ENCODE measurements around the gene GINS2.

Gene GINS2

DNA sequence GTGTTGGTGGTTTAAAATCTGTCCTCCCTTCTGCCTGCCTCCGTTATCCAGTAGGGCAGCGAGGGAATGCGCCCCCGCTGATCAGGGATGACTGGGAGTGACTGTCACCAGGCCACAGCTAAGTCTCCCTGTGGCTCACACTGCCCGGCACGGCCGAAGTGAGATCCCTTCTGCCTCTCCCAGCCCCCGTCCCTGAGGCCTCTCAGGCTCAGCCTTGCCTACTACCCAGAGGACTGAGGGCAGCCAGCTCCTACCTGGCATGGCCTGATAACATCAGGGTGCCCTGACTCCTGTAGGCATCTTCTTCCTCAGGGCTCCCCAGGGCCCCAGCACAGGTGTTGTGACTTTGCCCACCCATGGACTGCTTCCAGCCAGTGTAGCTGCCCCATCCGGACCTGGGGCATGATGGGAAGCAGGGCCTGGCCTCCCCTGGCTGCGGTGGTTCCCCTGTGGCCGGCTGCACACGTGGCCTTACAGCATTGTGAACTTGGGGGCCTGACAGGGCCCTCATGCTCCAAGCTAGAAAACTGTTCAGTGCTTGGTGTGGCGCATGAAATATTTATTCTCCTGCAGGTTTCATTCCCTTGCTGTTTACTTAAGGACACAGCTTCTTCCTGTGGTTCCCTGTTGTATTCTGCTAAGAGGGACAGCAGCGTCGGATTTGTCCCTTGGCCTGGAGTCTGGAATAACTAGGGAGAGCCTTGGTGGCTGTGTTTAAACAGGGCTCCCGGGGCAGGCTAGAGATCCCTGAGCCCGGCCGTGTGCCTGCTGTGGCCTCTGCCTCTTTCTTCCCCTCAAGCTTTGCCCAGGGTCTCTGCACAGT lies 30.0 kb downstream of the GINS2 start:
- peaks cover 6% of the 10 kb centered on the region for H3K4me1 Mint-ChIP-seq
- ATAC-seq (no peak), DNase-seq (no peak)
- no peak overlapping the region for H3K27ac Mint-ChIP-seq
- H3K27me3 Mint-ChIP-seq: no peaks in the 10 kb centered on the region
- H3K4me3 Mint-ChIP-seq: no peak overlapping the region
- no peaks in the 10 kb centered on the region for H3K9me3 Mint-ChIP-seq

DNA sequence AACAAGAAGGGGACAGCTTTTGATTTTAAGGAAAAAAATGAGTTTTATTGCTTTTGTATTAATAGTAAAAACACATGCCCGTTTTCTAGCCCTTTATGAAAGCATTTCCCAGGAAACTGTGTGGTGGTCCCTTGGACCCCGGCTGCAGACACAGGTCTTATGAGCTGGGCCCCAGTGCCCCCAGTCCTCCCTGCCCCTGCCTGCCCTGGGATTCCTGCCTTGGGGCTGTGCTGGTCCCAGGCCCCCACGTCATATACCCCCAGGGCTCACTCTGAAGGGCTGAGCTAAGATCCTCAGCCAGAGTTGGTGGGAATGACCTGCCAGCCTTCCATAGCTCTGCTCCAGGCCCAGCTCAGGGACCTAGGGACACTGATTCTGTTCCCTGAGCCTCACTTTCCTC lies 30.8 kb downstream of the GINS2 start:
- Mint-ChIP-seq H3K27ac (peak overlapping the region in 1 of 2 donors; percentile 19), H3K9me3 (no peaks in the 10 kb centered on the region), H3K4me3 (no peak overlapping the region), H3K27me3 (no peaks in the 10 kb centered on the region), H3K4me1 (peaks cover 6% of the 10 kb centered on the region)
- DNase-seq (no peak), ATAC-seq (no peak)

DNA sequence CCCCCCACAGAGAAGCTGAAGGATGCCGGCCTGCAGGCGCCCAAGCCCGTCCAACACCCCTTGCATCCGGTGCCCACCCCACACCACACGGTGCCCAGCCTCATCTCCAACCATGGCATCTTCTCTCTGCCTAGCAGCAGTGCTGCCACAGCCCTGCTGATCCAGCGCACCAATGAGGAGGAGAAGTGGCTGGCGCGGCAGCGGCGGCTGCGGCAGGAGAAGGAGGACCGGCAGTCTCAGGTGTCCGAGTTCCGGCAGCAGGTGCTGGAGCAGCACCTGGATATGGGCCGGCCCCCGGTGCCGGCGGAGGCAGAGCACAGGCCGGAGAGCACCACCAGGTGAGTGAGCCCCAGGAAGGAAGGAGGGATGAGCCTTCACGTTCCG lies 31.5 kb downstream of the GINS2 start:
- H3K27me3 Mint-ChIP-seq: no peaks in the 10 kb centered on the region
- H3K27ac Mint-ChIP-seq: no peak overlapping the region
- ATAC-seq (no peak), DNase-seq (no peak)
- peak overlapping the region in 1 of 2 donors; percentile 29 for H3K4me3 Mint-ChIP-seq
- no peaks in the 10 kb centered on the region for H3K9me3 Mint-ChIP-seq
- peaks cover 12% of the 10 kb centered on the region for H3K4me1 Mint-ChIP-seq

DNA sequence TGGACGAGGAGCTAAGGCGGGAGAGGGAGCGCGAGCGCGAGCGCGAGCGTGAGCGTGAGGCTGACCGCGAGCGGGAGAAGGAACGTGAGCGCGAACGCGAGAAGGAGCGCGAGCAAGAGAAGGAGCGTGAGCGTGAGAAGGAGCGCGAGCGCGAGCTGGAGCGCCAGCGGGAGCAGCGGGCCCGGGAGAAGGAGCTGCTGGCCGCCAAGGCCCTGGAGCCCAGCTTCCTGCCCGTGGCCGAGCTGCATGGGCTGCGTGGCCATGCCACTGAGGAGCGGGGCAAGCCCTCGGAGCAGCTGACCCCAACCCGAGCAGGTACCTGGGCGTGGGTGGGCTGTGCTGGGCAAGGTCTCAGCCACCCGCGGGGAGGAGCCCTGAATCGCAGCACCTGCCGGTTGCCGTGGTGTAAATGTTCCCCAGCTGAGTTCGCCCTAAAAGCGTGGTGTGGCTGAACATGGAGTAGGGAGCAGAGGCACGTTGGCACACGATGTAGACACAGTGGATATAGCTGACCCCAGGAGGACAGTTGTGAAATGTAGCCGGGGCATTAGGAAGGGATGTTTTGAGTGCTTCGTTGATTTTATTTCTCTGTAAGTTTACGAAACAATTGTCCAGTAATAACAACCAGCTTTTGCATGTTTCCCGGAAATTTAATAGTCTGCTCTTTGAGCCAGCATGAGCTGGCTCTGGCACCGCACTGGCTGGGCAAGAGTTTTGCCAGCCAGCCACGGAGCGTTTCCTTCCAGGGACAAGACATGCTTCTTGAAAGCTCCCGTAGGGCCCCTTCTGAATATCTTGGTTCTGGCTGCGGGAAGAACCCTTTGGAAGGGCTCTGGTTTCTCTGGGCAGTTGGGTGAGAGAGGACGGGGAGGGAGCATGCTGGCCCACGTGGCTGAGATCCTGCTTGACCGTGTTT lies 32.1 kb downstream of the GINS2 start:
- H3K27me3 Mint-ChIP-seq: no peaks in the 10 kb centered on the region
- H3K4me3 Mint-ChIP-seq: no peak overlapping the region
- H3K4me1 Mint-ChIP-seq: peaks cover 17% of the 10 kb centered on the region
- no peak for DNase-seq
- H3K9me3 Mint-ChIP-seq: no peaks in the 10 kb centered on the region
- no peak for ATAC-seq
- peak overlapping the region in 1 of 2 donors; percentile 92 for H3K27ac Mint-ChIP-seq

DNA sequence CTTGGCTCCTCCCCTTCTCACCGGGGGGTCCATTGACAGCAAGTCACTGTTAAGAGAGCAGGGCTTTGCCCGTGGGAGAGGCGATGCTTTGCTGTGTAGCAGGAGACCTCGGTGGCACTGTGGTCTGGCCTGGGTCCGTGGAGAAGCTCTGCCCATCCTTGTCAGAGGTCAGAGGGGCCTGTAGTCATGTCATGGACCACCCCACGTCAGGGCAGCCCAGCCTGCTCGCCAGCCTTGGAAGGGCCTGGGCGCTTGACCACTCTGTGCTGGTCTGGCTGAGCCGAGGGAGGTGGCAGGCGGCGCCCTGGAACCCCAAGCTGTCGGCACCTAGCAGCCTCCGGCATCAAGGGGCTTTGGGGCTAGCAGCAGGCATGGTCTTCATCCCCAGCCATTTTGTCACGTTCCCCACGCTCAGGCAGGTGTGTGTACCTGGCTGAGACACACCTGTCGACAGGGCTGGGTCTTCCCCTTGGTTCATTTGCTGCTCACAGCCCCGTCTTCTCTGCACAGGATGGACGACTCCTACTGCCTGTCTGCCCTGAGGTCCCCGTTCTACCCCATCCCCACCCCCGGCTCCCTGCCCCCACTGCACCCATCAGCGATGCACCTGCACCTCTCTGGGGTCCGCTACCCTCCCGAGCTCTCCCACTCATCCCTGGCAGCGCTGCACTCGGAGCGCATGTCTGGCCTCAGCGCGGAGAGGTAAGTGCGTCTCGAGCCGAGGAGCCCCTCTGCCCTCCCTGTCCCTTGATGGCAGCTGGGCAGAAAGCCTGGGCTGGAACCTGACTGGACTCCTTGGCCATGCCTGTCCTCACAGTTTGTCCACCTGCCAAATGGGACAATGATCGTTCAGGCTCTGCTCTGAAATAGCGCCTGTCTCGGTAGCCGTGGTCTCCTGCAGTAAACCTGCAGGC lies 33.3 kb downstream of the GINS2 start:
- H3K4me3 Mint-ChIP-seq: no peak overlapping the region
- no peaks in the 10 kb centered on the region for H3K27me3 Mint-ChIP-seq

DNA sequence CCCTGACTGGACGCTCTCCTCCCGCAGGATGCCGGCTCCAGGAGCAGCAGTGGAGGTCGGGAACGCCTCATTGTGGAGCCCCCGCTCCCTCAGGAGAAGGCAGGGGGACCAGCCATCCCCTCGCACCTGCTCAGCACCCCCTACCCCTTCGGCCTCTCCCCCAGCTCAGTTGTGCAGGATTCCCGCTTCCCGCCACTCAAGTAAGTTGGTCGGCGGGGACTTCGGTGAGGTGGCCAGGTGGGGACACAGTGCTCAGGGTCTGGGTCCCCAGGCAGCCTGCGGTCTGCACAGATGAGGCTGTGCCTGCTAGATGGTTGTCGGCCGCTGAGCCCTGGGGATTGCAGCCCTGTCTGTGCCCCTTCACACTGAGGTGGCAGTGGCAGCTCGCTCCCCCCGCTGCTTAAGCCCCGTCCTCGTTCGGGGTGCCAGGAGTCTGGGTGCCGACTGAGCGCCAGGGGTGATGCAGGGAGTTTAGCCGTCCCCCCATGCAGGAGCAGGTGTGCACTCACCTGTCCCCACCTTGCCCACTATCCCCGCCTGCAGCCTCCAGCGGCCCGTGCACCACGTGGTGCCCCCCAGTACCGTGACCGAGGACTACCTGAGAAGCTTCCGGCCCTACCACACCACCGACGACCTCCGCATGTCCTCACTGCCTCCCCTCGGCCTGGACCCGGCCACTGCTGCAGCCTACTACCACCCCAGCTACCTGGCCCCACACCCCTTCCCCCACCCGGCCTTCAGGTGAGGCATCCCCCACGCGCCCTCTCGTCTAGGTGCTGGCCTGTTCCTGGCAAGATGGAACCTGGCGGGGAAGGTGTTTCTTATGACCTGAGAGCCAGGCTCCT lies 34.3 kb downstream of the GINS2 start:
- H3K4me3 Mint-ChIP-seq: no peak overlapping the region
- no peak for ATAC-seq
- no peak overlapping the region for H3K27ac Mint-ChIP-seq
- no peaks in the 10 kb centered on the region for H3K9me3 Mint-ChIP-seq
- DNase-seq: no peak
- peaks cover 16% of the 10 kb centered on the region for H3K4me1 Mint-ChIP-seq
- H3K27me3 Mint-ChIP-seq: no peaks in the 10 kb centered on the region

More for the DNA sequence above, 33.3 kb downstream of the GINS2 start:
- no peak for DNase-seq
- no peak for ATAC-seq
- Mint-ChIP-seq H3K4me1 (peaks cover 17% of the 10 kb centered on the region), H3K27ac (peak overlapping the region in 1 of 2 donors; percentile 92), H3K9me3 (no peaks in the 10 kb centered on the region)

DNA sequence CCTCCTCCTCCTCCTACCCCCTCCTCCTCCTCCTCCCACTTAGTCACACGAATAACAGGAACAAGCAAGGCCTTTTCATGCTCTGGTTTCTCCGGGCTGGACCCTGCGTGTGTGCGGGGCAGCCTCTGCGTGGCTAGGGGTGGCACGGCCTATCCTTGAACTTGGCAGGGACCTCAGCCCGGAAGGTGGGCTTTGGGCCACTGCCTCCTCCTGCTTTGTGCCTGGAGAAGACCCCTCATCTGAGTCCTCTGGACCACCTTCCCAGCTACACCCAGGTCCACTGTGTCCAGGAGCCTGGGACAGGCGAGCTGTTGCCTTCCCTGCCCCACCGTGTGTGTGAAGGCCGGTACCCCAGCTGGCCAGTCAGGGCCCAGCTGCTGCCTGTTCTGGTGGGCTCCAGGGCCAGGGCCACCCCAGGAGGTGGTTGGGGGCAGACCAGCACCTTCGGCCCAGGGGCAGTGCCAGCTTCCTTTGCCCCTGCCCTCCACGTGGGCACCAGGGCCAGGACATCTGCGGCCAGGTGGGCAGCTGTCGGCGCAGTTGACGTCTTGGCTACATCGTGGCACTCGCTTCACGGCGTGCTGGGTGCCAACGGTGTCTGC lies 35.4 kb downstream of the GINS2 start:
- H3K4me3 Mint-ChIP-seq: no peak overlapping the region
- H3K27ac Mint-ChIP-seq: no peak overlapping the region
- H3K27me3 Mint-ChIP-seq: no peaks in the 10 kb centered on the region
- DNase-seq (no peak), ATAC-seq (no peak)
- H3K4me1 Mint-ChIP-seq: peaks cover 27% of the 10 kb centered on the region
- H3K9me3 Mint-ChIP-seq: no peaks in the 10 kb centered on the region

DNA sequence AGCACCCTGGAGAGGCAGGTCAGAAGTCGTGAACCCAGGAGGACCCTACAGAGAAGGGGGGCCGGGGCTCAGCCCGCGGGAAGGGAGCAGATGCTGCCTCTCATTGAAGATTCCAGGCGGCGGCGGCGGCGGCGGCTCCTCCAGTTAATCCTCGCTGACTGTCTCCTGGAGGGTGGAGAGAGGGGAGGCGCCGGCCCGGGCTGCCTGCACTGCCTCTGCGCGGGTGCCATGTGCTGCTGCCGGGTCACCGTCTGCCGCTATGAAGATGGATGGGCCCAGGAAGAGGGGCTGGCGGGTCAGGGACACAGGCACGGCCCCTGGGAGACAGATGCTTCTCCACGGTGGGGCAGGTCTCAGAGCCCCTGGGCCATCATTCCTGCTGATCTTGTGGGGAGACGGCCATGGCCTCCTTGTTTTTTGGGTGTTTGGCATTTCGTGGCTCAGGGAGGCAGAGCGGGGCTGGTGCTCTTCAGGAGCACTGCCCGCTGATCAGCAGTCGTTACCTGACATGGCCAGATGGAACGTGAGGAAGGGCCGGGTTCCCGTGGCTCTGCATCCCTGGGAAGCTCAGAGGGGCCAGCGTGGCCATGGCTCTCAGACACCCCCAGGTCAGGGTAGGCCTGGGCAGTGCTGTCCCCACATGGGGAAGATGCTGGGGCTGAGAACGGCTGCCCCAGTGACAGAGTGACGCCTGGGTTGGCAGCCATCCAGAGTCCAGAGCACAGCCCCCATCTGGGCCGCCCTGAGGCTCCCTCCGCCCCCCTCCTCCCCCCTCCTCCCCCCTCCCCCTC lies 36.1 kb downstream of the GINS2 start:
- Mint-ChIP-seq H3K27ac (peak overlapping the region in 1 of 2 donors; percentile 59), H3K27me3 (no peaks in the 10 kb centered on the region), H3K9me3 (no peaks in the 10 kb centered on the region), H3K4me3 (no peak overlapping the region), H3K4me1 (peaks cover 32% of the 10 kb centered on the region)
- DNase-seq: no peak
- peak; percentile 56 for ATAC-seq

DNA sequence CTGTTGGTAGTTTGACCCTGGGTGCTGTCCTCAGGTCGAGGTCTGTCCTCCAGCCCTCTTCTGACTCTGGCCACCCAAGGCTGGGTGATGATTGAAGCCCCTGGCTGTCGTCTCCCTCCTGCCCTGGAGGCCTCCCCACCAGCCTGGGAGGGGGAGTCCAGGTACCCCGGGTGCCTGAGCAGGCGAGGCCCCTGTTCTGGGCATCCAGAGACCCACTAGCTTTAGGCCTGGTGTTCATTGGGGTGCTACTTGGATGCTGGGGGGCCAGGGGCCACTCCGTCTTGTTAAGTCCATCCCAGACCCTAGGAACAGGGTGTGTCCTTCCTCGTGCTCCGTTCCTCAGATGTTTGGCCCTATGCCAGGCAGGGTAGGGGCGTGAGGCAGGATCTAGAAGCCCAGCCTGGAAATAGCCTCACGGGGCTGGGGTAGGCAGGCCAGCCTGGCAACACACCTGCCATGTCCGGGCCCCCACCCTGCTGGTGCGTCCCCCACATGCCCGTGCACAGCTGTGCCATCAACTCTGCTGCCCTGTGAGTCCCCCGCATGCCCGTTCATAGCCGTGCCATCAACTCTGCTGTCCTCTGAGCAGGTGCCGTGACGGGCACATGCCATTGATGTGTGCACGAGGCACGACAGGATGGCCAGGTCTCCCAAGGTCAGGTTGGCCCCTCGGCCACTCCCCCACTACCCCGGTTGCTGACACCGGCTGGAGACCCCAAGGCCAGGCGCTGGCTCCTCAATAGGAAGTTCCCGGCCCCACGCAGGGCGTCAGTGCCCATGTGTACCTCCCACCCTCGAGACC lies 36.9 kb downstream of the GINS2 start:
- no peak overlapping the region for H3K27ac Mint-ChIP-seq
- ATAC-seq (peak; percentile 6), DNase-seq (no peak)
- H3K4me3 Mint-ChIP-seq: no peak overlapping the region
- H3K4me1 Mint-ChIP-seq: peaks cover 32% of the 10 kb centered on the region
- H3K27me3 Mint-ChIP-seq: no peaks in the 10 kb centered on the region
- H3K9me3 Mint-ChIP-seq: no peaks in the 10 kb centered on the region

DNA sequence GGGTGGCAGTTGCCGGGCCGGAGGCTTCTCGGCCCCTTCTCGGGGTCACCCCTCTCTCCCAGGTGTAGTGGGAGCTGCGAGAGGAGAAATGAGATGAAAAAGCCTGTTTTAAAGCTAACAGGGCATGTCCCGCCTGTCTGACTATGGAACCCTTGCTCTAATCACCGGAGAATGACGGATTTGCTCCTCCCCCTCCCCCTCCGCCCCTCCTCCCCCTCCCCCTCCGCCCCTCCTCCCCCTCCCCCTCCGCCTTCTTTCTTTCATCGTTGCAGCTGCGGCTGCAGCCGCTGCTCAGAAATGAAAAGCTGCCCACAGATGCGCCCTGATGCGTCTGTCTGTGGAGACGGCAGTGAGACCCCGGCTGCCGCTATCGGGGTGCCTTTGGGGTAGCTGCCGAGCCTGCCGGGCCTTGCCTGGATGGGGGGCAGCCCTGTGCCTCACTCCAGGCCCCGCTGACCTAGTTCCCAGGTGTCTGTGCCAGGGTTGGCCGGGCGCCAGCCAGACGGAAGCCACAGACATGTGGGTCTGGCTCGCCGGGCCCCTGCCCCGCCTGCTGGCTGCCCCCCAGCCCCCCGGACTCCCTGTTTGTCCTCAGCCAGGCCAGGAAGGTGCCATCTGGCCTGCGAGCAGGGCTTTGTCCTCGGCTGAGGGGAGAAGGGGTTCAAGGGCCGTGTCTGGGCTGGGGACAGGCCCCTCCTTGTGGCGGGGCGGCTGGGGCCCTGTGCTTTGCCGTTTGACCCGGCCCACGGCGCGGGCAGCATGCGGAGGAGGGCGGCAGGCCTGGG lies 37.7 kb downstream of the GINS2 start:
- H3K4me1 Mint-ChIP-seq: peaks cover 32% of the 10 kb centered on the region
- DNase-seq: no peak
- H3K4me3 Mint-ChIP-seq: no peak overlapping the region
- no peaks in the 10 kb centered on the region for H3K27me3 Mint-ChIP-seq
- no peak overlapping the region for H3K27ac Mint-ChIP-seq
- ATAC-seq: no peak
- no peaks in the 10 kb centered on the region for H3K9me3 Mint-ChIP-seq

DNA sequence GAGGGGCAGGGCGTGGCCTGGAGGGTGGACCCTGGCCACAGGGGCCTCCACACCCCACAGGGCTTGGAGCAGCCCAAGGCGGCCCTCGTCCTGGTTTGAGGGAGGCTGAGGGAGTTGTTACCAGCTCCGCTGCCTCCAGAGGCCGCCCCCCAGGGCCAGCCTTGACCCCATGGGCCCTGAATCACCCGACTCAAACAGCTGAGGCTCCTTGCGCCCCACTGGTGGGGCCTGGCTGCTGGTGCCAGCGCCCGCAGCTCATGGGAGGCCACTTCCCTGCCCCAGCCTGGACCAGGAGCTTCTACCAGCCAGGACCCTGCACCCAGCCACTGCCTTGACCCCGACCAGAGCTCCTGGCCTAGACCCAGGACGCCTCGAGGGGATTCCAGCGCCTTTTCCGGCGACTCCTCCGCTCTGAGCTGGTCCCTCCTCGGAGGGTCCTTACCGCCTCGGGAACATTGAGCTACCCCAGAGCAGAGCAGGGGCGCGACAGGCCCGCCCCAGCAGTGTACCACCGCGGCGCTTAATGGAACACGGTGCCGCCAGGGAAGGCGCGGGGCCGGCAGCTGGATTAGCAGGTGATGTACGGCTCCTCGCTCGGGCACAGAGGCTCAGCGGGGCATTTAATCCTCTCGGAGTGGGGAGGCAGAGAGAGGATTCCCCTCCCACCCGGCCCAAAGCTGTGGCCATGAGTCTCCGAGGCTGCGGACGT lies 38.5 kb downstream of the GINS2 start:
- ATAC-seq: no peak

More for the DNA sequence above, 38.5 kb downstream of the GINS2 start:
- Mint-ChIP-seq H3K27ac (no peak overlapping the region), H3K4me1 (peaks cover 33% of the 10 kb centered on the region), H3K4me3 (no peak overlapping the region), H3K27me3 (no peaks in the 10 kb centered on the region), H3K9me3 (no peaks in the 10 kb centered on the region)
- no peak for DNase-seq

Data from stimulated activated naive CD8-positive, alpha-beta T cell treated with anti-CD3 and anti-CD28 coated beads, Interleukin-15, amount 100 ng/mL, for 72 hours (primary cell).